GM12878 (cell line): ENCODE results near the gene SH3GL3. TPM values are rescaled to one million over a fixed set of nuclear protein-coding genes. Genes with fewer than 3 reads are reported as not detected.
A peak's percentile ranks its signal among the peaks of the same experiment; 100 is the strongest.

ENCODE experiments used
- ASH2L ChIP-seq: fragments of 300-600, 200-600 bp; sonication (generic); IDR thresholded peaks from 2 replicates; pipeline ENCODE4 v1.6.1; 2017; ENCODE audit warnings: low read depth, mild to moderate bottlenecking, borderline replicate concordance
- BCL11A ChIP-seq: IDR thresholded peaks from 2 replicates; pipeline ENCODE4 v1.6.1; 2011; ENCODE audit warnings: low read depth, low read length
- CBX3 ChIP-seq: fragments of 200-600 bp; sonication (generic); IDR thresholded peaks from 2 replicates; pipeline ENCODE4 v1.6.1; 2016; ENCODE audit warnings: low read depth, borderline replicate concordance
- CEBPB ChIP-seq, 2 experiments: fragments of 150-350 bp in 1 of 2; IDR thresholded peaks; 2 replicates each; pipeline ENCODE4 v1.6.1; 2012 to 2014; ENCODE audit warnings: low read depth in 2 of 2, low read length in 2 of 2, borderline replicate concordance in 1 of 2, inconsistent platforms in 1 of 2
- DPF2 ChIP-seq: fragments of 450-650 bp; IDR thresholded peaks from 2 replicates; pipeline ENCODE4 v1.6.1; 2017; ENCODE audit warnings: mild to moderate bottlenecking
- E2F8 ChIP-seq: fragments of 450-650 bp; IDR thresholded peaks from 2 replicates; pipeline ENCODE4 v1.6.1; 2018; ENCODE audit warnings: mild to moderate bottlenecking, low read depth, moderate library complexity; ENCODE audit not compliant: partially characterized antibody
- EGR1 ChIP-seq, 2 experiments: IDR thresholded peaks; 1 replicate in 1 of 2; 2 replicates in 1 of 2; pipeline ENCODE4 v1.6.1; 2011 to 2012; ENCODE audit warnings: low read depth in 2 of 2, low read length in 2 of 2, borderline replicate concordance in 1 of 2, mild to moderate bottlenecking in 1 of 2, moderate library complexity in 1 of 2
- GATAD2B ChIP-seq: fragments of 450-650 bp; conservative IDR thresholded peaks from 2 replicates; pipeline ENCODE4 v1.6.1; 2017; ENCODE audit warnings: low read depth, mild to moderate bottlenecking, moderate library complexity
- IKZF1 ChIP-seq: fragments of 450-650 bp; conservative IDR thresholded peaks from 2 replicates; pipeline ENCODE4 v1.6.1; 2017; ENCODE audit warnings: antibody characterized with exemption, mild to moderate bottlenecking
- MLLT1 ChIP-seq: fragments of 450-650 bp; IDR thresholded peaks from 2 replicates; pipeline ENCODE4 v1.6.1; 2016; ENCODE audit warnings: mild to moderate bottlenecking
- MXI1 ChIP-seq: fragments of 150-350 bp; IDR thresholded peaks from 2 replicates; pipeline ENCODE4 v1.6.1; 2011; ENCODE audit warnings: low read depth, mild to moderate bottlenecking, inconsistent platforms, low read length, improper control_type of control experiment
- RAD21 ChIP-seq: IDR thresholded peaks from 2 replicates; pipeline ENCODE4 v1.6.1; 2011; ENCODE audit warnings: mild to moderate bottlenecking, low read depth, low read length, moderate library complexity; ENCODE audit not compliant: insufficient read depth
- SMC3 ChIP-seq: IDR thresholded peaks from 2 replicates; pipeline ENCODE4 v1.6.1; 2011; ENCODE audit warnings: low read length, improper control_type of control experiment, borderline replicate concordance
- TBL1XR1 ChIP-seq: IDR thresholded peaks from 2 replicates; pipeline ENCODE4 v1.6.1; 2012; ENCODE audit warnings: low read depth, low read length, improper control_type of control experiment
- TCF7 ChIP-seq: IDR thresholded peaks from 2 replicates; pipeline ENCODE4 v1.6.1; 2014; ENCODE audit warnings: antibody characterized with exemption, borderline replicate concordance
- ZBED1 ChIP-seq: IDR thresholded peaks from 2 replicates; pipeline ENCODE4 v1.6.1; 2016; ENCODE audit warnings: borderline replicate concordance
- ZNF687 ChIP-seq: fragments of 450-650 bp; IDR thresholded peaks from 2 replicates; pipeline ENCODE4 v1.6.1; 2017; ENCODE audit warnings: mild to moderate bottlenecking, moderate library complexity
- ZSCAN29 ChIP-seq: fragments of 450-650 bp; IDR thresholded peaks from 2 replicates; pipeline ENCODE4 v1.6.1; 2017; ENCODE audit warnings: mild to moderate bottlenecking, moderate library complexity
- polyA plus RNA-seq, 11 experiments: library from polyadenylated mRNA; depleted of rRNA in 4 of 11; unstranded in 6 of 11; stranded (reverse) in 5 of 11; fragments of >200 nt; fragmentation: Nextera tagmentation in 4 of 11; fragmentation: Illumina TruSeq in 1 of 11; extraction: Ambion mirVana in 4 of 11; extraction: Trizol in 1 of 11; gene quantifications; 1 replicate in 1 of 11; 2 replicates in 10 of 11; pipeline versions ENCODE4 v1.2.1 to v1.2.3, GENCODE V29; 2011 to 2016; ENCODE audit warnings: inconsistent platforms in 2 of 11, missing spikeins in 2 of 11, low read depth in 1 of 11
- total RNA-seq, 4 experiments: library from RNA; depleted of rRNA in 3 of 4; stranded (reverse); fragments of >200 nt in 3 of 4; fragmentation: Illumina TruSeq in 1 of 4; extraction: Trizol in 1 of 4; gene quantifications; 2 replicates each; pipeline versions ENCODE4 v1.2.1 to v1.2.3, GENCODE V29; 2013 to 2021

The SH3GL3 gene
- total and polyA plus RNA-seq, 10 of the 15 experiments (the other 5 are each of a cell fraction or from before 2014, with no cell fraction given): not detected

- no peak for TF ChIP-seq E2F8
- TF ChIP-seq ZSCAN29: no peak
- no peak for TF ChIP-seq ZNF687
- no peak for TF ChIP-seq IKZF1
- no peak for TF ChIP-seq MXI1
- no peak for TF ChIP-seq TBL1XR1
- no peak for TF ChIP-seq CBX3
- no peak for TF ChIP-seq BCL11A
- no peak for TF ChIP-seq ZBED1
- TF ChIP-seq ASH2L: no peak
- TF ChIP-seq CEBPB (IDR thresholded peaks at IDR 0.05; ENCODE audit: borderline replicate concordance in 1 of 2, low read depth in 2 of 2, low read length in 2 of 2): no peak
- TF ChIP-seq MLLT1: no peak
- TF ChIP-seq GATAD2B: no peak
- no peak for TF ChIP-seq TCF7
- no peak for TF ChIP-seq EGR1 (IDR thresholded peaks at IDR 0.05; ENCODE audit: borderline replicate concordance in 1 of 2, low read depth in 2 of 2, low read length in 2 of 2)
- peak; percentile 48 for TF ChIP-seq RAD21
- no peak for TF ChIP-seq DPF2
- TF ChIP-seq SMC3: peak; percentile 28; the same call in 1 of the 2 replicates
Measured at GRCh38 chr15:83571820-83572707, 124.9 kb downstream of the SH3GL3 start (continued).
